Colonic mucosa (tissue), 2 donors: ENCODE data around the gene ROBO1. TPM values are rescaled to one million over a fixed set of nuclear protein-coding genes. Genes with fewer than 3 reads are reported as not detected.

Experiments used
- microRNA-seq: library from miRNA; unstranded; fragments of <30 nt; microRNA quantifications from one replicate; pipeline ENCODE4, GENCODE V29; 2019
- total RNA-seq, 2 donors: library from RNA; stranded (reverse); fragmentation: NEBNext Ultra II Directional in 1 of 2; extraction: Animal tissue kit (Norgen Biotek cat#: 25700) in 1 of 2; gene quantifications; one replicate each; pipeline ENCODE4 v1.2.1, GENCODE V29; 2021
- donor health status: DM: no; HTN: no; CAD: no.
- donor health status: DM: no; HTN: no; CAD: no.

The ROBO1 gene
- total RNA-seq, 2 donors from 2014 or later, result 8.1 to 9.4 TPM

Small RNAs within 50 kb of the gene (microRNA-seq; reads per million reads assigned to microRNA genes)
- gene MIR3923, result not detected
